Prostate gland (tissue), 2 donors: Measurements from ENCODE around the gene ZNF629.

Experiments used
- CTCF ChIP-seq, 4 experiments: fragments of 200-600 bp in 2 of 4; fragments of 450-650 bp in 2 of 4; sonication (generic) in 2 of 4; IDR thresholded peaks; 1 replicate in 3 of 4; 2 replicates in 1 of 4; pipeline ENCODE4 v1.5.1; 2016 to 2019; ENCODE audit warnings: antibody characterized with exemption in 4 of 4, mild to moderate bottlenecking in 2 of 4, moderate library complexity in 2 of 4
- POLR2A ChIP-seq: fragments of 450-650 bp; IDR thresholded peaks from one replicate; pipeline ENCODE4 v1.6.1; 2016; ENCODE audit warnings: antibody characterized with exemption, mild to moderate bottlenecking

GRCh38 chr16:30757316-30757715, 29.7 kb downstream of the ZNF629 start:
- TF ChIP-seq CTCF (IDR thresholded peaks at IDR 0.05) (no peak), POLR2A (no peak)
